Measurements from ENCODE around the gene RPP25. TPM values are rescaled to one million over a fixed set of nuclear protein-coding genes. Genes with fewer than 3 reads are reported as not detected.

Gene RPP25
- total RNA-seq, 1 donor from 2014 or later: 11.3 TPM

DNA sequence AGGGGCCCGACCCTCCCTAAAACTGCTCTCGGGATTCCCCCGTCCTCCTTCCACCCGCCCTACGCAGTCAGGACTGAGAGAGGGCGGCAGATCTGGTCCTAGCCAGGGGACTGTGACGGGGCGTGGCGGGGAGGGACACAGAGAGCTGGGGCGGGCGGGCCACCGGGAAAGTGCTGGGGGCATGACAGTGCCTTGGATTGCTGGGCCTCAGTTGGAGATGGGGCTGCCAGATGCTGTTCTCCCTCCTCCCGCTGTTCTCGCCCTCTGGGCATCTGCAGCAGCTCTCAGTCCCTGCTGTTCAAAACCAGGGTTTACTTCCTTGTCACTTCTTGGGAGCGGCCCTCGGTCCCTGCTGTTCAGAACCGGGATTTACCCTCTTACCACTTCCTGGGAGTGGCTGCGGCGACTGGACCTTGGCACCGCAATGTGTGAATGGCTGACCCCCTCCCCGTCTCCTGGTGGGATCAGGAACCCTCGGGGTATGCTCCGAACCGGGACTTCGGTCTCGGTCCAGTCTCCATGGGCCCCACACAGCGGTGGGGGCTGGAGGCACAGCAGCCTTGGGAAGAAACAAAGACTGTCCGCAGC is 1.8 kb upstream of the RPP25 start:
- peak in 1 of 2 donors; percentile 58 for TF ChIP-seq POLR2AphosphoS5 (IDR thresholded peaks at IDR 0.05; ENCODE audit: insufficient read depth in 1 of 2, low read depth in 1 of 2)
- TF ChIP-seq POLR2A (IDR thresholded peaks at IDR 0.05): no peak
- TF ChIP-seq, protein P1, sequence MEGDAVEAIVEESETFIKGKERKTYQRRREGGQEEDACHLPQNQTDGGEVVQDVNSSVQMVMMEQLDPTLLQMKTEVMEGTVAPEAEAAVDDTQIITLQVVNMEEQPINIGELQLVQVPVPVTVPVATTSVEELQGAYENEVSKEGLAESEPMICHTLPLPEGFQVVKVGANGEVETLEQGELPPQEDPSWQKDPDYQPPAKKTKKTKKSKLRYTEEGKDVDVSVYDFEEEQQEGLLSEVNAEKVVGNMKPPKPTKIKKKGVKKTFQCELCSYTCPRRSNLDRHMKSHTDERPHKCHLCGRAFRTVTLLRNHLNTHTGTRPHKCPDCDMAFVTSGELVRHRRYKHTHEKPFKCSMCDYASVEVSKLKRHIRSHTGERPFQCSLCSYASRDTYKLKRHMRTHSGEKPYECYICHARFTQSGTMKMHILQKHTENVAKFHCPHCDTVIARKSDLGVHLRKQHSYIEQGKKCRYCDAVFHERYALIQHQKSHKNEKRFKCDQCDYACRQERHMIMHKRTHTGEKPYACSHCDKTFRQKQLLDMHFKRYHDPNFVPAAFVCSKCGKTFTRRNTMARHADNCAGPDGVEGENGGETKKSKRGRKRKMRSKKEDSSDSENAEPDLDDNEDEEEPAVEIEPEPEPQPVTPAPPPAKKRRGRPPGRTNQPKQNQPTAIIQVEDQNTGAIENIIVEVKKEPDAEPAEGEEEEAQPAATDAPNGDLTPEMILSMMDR (IDR thresholded peaks at IDR 0.05): peak in 1 of 3 experiments; percentile 33

DNA sequence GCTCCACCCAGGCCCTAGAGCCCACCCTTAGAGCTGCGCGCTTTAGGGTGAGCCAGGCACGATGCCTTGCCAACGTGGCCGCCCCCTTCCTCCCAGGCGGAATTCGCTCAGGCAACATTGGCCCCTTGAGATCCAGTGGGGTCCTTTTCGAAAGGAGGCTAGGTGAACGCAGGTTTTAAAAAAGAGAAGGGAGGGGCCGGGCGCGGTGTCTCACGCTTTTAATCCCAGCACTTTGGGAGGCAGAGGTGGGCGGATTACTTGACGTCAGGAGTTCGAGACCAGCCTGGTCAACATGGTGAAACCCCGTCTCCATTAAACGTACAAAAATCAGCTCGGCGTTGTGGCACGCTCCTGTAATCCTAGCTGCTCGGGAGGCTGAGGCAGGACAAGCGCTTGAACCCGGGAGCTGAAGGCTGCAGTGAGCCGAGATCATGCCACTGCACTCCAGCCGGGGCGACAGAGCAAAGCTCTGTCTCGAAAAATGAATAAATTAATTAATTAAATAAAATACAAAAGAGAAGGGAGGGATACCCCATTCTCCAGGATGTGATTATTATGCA is 984 bp upstream of the RPP25 start:
- TF ChIP-seq, protein P1 (IDR thresholded peaks at IDR 0.05): no peak
- TF ChIP-seq POLR2AphosphoS5 (IDR thresholded peaks at IDR 0.05; ENCODE audit: insufficient read depth in 1 of 2, low read depth in 1 of 2): no peak
- TF ChIP-seq POLR2A (IDR thresholded peaks at IDR 0.05): no peak
- no peaks in the 10 kb centered on the region for H3K27me3 ChIP-seq
- H3K4me1 ChIP-seq: peaks cover 47% of the 10 kb centered on the region
- no peaks in the 10 kb centered on the region for H3K36me3 ChIP-seq
- H3K27ac ChIP-seq: peak overlapping the region; percentile 81
- H3K9me3 ChIP-seq: no peaks in the 10 kb centered on the region
- peak overlapping the region; percentile 57 to 68 for H3K4me3 ChIP-seq
- no peak for DNase-seq (ENCODE audit: extremely low spot score in 2 of 2)
- intact Hi-C loops (cut with DNase I): loop anchor here (5.0 kb wide), 2 partner anchors 175 to 250 kb away; partner anchors contain the start of gene CSK

More for the DNA sequence above, 1.8 kb upstream of the RPP25 start:
- no peak for DNase-seq (ENCODE audit: extremely low spot score in 2 of 2)
- Histone ChIP-seq H3K9me3 (no peaks in the 10 kb centered on the region), H3K36me3 (no peaks in the 10 kb centered on the region), H3K4me3 (peak overlapping the region; percentile 57 to 68), H3K27ac (peak overlapping the region; percentile 81), H3K4me1 (peaks cover 47% of the 10 kb centered on the region), H3K27me3 (no peaks in the 10 kb centered on the region)
- intact Hi-C loops (cut with DNase I): loop anchor here (5.0 kb wide), 2 partner anchors 176 to 249 kb away; partner anchors contain the start of gene CSK

DNA sequence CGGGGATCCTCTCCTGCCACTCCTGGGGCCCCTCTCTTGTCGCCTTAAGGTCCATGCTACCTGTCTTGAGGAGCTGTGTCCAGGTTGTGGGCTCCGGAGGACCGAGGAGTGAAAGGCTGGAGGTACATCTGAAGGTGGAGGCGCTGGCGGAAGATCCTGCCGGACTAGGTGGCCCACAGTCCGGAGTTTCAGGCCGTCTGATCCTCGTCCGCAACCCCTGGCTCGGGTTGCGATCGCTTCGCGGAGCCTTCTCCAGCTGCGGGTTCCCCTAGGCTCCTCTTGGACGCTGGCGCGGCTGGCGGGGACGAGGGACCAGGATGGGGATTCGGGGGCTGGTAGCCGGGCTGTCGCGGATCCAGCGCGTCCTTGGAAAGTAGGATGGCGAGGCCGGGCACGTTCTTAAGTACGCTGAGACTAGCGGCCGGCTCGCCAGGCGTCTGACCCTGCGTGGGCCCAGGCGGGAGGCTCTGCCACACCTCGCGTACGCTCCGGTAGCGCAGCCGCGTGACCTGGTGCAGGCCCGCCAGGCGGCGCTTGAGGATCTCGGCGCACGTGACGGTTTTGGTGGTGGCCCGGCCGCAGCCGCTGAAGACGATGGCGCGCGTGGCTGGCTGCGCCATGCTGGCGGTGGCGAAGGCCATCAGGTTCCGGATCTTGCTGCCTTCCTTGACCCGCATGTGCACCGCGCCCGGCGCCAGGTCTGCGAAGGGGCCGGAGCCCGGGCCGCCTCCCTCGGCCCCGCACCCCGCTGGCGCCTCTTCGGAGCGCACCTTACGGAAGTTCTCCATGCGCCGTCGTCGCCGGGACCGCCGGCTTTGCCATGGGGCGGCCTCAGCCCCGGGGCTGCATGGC is 550 bp downstream of the RPP25 start:
- intact Hi-C loops (cut with DNase I): loop anchor here (5.0 kb wide), 2 partner anchors 174 to 251 kb away; partner anchors contain the start of gene CSK
- no peaks in the 10 kb centered on the region for H3K9me3 ChIP-seq
- peaks cover 47% of the 10 kb centered on the region for H3K4me1 ChIP-seq
- peak overlapping the region; percentile 81 for H3K27ac ChIP-seq
- DNase-seq (ENCODE audit: extremely low spot score in 2 of 2): no peak
- peak in 1 of 2 donors; percentile 63 for TF ChIP-seq POLR2AphosphoS5 (IDR thresholded peaks at IDR 0.05; ENCODE audit: insufficient read depth in 1 of 2, low read depth in 1 of 2)
- TF ChIP-seq POLR2A (IDR thresholded peaks at IDR 0.05): no peak
- TF ChIP-seq, protein P1 (IDR thresholded peaks at IDR 0.05): peak in 1 of 3 experiments; percentile 22
- no peaks in the 10 kb centered on the region for H3K36me3 ChIP-seq
- peak overlapping the region; percentile 57 to 68 for H3K4me3 ChIP-seq
- H3K27me3 ChIP-seq: no peaks in the 10 kb centered on the region

DNA sequence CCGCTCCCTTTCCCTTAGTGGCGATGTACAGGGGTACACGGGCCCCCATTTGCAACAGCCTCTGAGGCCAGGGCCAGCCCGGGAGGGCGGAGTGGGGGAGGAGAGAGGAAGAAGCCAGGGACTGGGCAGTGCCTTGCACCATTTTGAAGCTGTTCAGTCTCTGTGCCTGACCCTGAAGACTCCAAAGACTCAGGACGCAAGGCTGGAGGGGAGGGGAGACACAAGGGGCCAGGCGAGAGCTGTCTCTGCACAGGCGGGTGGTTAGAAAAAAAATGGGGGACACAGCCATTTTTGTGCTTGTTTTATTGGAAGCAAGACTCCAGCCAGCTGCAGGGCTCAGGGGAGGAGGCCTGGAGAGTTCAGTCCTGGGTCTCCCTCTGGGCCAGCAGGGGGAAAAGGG is 1.6 kb downstream of the RPP25 start:
- Histone ChIP-seq H3K9me3 (no peaks in the 10 kb centered on the region), H3K27me3 (no peaks in the 10 kb centered on the region), H3K36me3 (no peaks in the 10 kb centered on the region), H3K4me1 (peaks cover 50% of the 10 kb centered on the region), H3K4me3 (peak overlapping the region in 1 of 2 donors; percentile 68), H3K27ac (peak overlapping the region; percentile 17)
- DNase-seq (ENCODE audit: extremely low spot score in 2 of 2): no peak
- TF ChIP-seq, protein P1 (IDR thresholded peaks at IDR 0.05): no peak
- TF ChIP-seq POLR2A (IDR thresholded peaks at IDR 0.05): no peak
- TF ChIP-seq POLR2AphosphoS5 (IDR thresholded peaks at IDR 0.05; ENCODE audit: insufficient read depth in 1 of 2, low read depth in 1 of 2): no peak
- intact Hi-C loops (cut with DNase I): loop anchor here (5.0 kb wide), 2 partner anchors 173 to 252 kb away; partner anchors contain the start of gene CSK
